HG02885 (cell line): ENCODE measurements around the gene MSRB3.
"Not testable (repeated sequence)": the region's sequence is repeated elsewhere in the genome, so short reads cannot be mapped to it uniquely, and the experiment has no call there.

ENCODE experiments used
- ATAC-seq: cut with Tn5 transposase; IDR thresholded peaks from one replicate; pipeline ENCODE4 v1.9.1; 2021; ENCODE audit warnings: mild to moderate bottlenecking; ENCODE audit not compliant: unreplicated experiment, poor library complexity

Gene MSRB3

DNA sequence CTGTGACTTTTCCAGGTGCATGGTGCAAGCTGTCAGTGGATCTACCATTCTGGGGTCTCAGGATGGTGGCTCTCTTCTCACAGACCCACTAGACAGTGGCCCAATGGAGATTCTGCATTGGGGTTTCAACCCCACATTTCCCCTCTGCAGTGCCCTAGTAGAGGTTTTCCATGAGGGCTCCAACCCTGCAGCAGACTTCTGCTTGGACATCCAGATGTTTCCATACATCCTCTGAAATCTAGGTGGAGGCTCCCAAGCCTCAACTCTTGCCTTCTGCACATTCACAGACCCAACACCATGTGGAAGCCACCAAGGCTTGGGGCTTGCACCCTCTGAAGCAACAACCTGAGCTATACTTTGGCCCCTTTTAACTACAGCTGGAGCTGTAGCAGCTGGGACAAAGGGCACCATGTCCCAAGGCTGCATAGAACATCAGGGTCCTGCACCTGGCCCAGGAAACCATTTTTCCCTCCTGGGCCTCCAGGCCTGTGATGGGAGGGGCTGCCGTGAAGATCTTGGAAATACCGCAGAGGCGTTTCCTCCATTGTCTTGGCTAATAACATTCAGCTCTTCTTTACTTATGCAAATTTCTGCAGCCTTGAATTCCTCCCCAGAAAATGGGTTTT lies 205.5 kb downstream of the MSRB3 start:
- ATAC-seq, result not testable (repeated sequence)

DNA sequence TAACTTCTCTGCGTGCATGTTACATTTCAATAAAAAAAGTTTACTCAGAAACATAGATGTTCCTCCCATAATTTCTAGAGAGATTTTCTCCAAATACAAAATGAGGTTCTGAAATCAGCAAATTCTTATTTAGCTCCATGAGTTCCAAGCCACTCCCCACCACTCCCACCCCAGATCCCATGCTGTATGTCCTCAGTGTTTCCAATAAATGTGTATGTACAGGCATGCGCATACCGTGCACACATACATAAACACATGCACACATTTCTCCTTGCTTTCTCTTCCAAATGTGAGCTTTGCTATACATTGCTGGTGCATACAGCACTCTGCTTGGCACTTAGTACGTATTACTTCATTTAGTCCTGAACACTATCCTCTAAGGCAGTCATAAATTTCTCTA lies 209.7 kb downstream of the MSRB3 start:
- ATAC-seq, result no peak

DNA sequence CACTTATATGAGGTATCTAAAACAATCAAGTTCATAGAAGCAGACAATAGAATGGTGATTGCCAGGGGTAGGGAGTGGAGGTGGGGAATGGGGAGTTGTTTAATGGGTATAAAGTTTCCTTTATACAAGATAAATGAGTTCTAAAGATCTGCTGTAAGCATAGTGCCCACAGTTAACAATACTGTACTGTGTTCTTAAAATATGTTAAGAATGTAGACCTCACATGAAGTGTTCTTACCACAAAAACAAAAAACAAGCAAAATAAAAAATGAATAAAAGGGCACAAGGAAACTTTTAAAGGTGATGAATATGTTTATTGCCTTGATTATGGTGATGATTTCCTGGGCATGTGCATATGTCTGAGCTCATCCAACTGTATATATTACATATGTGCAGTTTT lies 211.8 kb downstream of the MSRB3 start:
- ATAC-seq, result no peak

DNA sequence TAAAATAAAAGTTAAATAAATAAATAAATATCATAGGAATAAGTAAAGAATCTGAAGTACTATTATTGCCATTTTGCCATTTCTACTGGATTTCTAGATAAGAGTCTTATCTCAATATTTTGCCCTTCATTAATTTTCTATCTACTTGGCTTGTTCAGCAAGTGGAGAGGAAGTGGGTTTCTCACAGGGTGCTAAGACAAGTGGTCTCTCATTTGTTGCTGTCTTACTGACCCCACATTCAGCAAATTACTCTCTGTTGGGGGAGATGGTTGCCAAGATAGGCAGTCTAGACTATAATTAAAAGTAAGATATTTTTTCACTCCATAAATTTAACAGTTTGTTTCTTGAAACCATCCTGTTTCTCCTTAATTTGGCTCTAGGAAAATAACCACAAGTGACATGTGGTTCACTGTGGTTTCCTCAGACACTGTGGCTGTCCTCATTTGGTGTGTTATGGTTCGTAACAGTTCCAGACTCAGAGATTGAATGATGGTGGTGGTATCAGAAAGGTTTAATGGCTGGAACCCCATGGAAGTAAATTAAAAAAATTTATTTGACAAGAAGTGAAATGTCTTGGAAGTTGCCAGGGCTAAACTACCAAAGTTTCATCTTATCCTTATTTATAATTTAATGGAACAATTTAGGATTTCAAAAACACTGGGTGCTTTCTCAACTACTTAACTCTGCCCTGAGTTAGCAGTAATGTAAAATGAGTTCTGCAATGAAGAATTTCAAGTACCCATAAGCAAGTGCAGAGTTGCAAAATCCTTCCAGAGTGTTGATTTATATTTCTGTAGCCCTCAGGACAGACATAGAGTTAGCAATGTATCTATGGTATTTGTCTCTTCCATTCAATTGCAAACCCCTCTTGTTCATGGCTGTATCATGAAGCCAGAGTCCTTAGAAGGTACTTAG lies 214.8 kb downstream of the MSRB3 start:
- no peak for ATAC-seq

DNA sequence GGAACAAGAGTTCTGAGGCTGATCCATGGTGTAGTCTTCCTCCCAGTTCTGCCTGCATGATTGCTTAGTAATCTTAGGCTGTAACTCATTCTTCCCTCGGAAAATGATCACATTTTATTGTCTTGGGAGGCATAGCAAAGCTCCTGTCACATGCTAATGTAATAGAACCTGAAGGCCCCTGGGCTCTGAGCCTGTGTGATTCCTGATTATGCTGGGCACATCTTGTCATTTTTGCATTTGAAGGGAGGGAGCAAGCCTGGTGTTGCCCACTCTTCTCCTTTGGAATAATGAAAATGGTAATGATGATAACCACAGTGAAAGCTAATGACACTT lies 215.4 kb downstream of the MSRB3 start:
- ATAC-seq, result no peak

DNA sequence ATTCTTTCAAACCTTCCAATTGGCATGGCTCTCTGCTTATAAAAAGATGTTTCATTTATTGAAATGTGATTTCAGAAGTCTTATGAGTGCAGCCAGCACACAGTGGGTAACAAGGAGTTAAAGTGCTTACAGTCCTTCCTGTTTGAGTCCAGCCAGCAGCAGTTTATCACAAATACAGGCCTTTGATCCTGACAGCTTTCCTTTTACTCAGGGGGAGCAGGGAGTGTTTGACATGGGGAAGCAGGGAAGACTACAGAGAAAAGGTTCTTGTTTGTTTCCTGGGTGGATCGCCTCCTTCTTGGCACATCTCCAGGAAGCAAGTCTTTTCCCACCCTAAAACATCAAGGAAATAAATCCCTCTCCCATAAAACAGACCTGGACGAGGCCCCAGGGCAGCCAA lies 216.1 kb downstream of the MSRB3 start:
- ATAC-seq, result no peak

DNA sequence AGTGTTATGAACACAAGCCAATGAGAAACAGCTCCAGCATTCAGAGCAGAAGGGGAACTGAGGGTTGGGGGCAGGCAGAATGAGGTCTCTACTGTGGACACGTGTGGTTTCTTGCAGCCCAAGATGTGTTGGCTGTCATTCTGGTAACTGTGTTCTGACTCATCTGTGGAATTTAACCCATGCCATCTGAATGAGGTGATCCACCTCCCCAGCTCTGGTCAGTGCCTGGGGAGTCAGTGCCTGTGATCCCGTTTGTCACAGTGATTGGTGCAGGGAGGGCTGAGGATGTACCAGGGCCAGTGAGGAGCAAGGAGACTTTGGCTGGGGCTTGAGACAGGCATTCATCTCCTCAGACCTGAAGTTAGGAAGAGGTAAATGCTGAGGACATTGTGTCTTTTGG lies 216.8 kb downstream of the MSRB3 start:
- ATAC-seq, result no peak

DNA sequence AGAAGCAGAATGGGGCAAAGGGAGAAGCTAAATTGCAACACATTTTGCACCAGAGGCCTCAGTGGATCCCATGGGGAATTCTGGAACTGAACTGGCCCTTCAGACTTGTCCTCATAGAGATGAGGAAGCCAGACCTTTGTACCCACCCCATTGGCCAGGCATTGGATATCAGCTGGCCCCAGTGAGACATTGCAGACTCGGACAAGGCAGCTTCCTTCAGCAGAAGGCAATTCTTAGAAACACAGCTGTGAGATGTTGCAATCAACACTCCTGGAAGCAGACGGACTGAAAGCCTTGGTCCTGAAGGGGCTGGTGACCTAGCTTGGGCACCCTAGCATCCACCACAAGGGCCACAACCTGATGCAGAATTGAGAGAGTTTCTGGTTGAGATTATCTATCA lies 218.1 kb downstream of the MSRB3 start:
- no peak for ATAC-seq

DNA sequence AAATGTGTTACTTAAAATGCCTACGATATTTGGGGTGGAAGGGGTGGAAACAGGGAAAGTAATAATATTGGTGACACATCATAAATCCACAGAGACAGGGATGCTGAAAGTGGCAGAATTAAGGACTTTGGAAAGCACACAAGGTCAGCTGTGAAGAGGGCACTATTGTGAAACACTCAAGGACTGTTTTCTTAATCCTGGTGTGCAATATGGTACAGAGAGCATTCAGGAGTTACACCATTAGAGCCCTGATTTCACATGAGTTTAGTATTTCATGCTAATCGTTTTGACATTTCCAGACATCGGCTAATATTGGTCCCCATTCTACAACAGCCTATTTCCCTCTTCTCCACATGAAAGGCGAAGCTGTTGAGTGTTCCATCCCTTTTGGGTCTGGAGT lies 219.2 kb downstream of the MSRB3 start:
- ATAC-seq, result no peak

DNA sequence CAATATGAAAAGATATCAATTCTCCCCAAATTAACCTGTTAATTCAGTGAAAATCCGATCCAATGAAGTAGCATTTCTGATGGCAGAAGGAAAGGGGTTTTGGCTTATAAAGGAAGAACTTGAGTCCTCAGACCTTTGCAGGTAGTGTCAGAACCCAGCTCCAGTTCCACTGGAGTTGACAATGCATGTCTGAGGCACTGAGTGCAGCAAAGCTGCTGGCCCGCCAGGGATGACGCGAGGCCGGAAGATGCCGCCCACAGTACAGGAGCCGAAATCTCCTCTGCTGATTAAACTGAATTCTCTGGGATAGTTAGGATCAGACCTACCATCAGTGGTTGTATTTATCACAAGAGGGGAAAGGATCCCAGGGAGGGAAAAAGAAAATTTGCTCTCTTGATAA lies 220.7 kb downstream of the MSRB3 start:
- ATAC-seq, result no peak

DNA sequence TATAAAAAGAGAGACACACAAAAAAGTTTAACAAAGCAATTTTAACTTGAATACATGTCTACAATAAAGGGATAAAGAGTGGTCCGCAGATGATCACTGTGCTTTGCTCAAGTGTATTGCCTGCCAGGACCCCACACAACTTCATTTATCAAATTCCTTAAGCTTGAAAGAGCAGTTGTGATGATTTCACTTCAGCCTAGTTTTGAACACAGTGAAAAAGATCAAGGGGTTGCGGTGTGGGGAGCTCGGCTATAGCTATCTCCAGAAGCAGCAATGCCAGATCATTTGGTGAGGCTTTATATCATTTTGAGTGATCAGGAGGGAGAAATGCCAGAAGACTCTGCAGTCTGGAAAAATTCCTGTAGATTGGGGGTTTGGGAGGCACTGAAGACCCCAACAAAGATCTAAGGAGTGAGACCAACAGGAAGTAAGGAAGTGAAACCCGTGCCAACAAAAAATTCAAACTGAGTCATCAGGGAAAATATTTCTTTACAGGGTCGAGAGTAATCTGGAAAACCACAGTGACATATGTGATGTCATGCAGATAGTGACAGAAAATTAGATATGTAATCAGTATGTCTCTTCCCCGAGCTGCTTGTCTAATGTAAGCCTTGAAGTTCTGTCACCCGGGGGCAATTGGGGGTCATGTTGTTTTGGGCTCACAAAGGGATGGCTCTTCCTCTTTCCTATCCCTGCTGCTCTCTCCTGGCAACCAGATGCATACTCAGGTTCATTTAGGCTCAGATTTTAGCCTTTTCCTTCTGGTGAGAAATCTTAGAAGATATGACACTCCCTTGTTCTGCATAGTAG lies 221.8 kb downstream of the MSRB3 start:
- no peak for ATAC-seq

DNA sequence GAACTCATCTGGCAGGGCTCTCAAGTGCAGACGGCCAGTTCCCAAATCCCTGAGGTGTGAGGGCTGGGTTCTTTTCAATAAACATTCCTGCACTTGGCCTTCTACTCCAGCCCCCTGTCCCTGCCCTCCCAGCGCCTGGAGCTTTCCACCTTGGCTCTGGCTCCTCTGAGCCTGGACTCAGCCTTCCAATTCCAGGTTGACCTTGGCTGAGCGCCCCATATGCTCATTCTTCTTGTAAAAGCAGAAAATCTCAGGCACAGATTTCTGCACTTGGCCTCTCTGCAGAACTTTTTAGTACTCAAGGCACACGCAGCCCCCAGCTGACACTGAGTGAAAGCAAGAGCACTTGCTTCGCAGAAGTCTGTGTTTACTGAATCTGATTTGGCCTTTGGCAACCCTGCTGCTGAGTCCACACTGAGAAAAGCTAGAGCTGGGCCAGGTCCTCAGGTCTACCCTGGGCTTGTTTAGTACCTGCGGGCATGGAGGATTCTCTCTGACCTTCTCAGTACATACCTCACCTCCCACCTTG lies 222.7 kb downstream of the MSRB3 start:
- no peak for ATAC-seq

DNA sequence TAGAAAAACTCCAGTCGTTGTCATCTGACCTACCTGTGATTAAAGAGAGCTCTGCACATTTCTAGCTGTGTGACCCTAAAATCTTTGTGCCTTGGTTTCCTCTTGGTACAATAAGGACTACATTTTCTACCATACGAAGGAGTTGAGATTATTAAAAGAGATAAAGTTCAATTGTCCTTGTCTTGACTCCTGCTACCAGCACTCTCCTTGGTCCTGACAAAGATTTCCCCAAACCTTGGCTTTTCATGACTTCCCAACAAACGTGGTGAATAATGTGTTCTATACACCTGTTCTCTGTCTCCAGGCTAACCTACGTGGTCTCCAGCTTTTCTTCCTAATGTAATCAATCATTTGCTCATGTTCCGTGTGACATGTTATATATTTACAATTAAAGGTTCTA lies 223.5 kb downstream of the MSRB3 start:
- no peak for ATAC-seq

DNA sequence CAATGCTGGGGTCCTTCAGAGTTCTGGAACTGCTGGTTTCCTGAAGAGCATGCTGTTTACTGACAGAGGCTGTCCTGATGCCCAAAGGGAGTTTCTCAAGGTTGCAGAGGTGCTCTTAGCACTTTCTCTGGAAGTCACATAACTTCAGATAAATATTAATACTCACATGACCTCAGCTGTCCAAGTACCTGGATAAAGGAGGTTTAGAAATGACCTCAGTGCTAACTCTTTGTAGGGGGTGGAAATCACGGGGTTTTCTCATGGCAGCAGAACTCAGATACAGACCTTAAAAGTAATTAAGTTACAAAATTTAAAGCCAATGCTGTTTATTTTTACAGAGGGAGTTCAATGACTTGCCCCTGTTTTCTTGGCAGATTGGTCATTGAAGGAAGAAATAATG lies 225.9 kb downstream of the MSRB3 start:
- no peak for ATAC-seq

DNA sequence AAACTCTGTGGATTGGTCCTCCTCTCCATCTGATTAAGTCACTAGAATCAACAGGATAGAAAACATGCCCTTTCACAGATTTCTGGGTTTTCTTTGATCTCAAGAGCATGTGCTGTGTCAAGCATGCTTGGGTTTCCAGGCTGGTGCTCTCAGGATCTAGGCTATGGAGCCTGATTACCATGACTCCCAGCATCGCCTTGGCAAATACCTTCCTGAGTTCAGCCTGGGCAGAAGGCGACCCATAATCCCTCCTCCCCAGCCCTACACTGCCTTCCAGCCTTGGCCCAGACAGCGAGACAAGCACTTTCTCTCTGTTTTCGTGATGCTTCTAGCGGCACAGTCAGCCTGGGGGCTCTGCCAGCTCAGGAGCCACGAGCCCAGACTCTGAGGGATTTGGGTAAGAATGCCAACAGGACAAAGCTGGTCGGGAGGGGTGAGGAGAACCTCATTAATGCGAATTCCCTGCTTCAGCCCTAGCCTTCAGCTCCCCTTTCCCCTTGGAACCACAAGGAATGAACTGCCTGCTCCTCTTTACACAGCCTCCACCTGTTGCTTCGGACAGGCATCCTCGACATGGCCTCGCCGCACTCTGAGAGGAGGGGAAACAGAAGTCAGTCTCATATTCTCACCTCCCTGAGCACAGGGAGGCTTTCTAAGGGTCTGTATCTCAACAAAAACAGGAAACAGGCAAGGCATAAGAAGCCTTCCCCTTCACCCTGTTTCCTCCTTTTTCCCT lies 227.1 kb downstream of the MSRB3 start:
- ATAC-seq, result no peak

DNA sequence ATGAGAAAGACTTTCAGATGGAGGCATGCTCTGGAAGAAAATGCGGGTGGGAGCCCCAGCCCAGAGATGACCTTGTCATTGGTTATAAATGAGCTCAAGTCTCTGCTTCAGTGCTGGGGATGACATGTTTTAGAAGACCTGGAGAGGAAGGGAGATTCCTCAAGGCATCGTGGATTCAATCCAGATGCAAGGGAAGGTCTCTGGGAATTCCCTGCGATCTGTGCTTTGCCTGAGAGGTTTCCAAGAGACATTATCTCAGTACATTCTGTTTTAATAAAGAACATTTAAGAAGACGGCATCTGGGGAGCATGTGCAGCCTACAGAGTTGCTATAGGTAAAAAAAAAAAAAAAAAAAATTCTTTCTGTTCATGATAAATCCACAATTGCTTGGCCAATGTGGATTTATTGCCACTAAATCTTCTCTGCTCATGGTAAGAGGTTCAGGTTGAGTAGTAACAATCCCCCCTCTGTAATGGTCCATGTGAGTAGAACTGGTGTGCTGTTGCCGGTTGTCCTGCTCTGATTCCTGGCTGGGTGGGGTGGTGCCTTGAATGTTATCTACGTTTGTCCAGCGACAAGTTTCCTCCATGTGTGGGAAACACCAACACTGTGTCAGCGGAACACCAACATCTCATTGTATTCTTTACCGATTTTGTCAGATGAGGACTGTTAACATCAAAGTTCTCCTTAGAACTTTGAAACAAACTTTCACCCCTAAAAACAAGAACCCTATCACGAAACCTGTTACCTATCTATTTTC lies 230.0 kb downstream of the MSRB3 start:
- no peak for ATAC-seq

DNA sequence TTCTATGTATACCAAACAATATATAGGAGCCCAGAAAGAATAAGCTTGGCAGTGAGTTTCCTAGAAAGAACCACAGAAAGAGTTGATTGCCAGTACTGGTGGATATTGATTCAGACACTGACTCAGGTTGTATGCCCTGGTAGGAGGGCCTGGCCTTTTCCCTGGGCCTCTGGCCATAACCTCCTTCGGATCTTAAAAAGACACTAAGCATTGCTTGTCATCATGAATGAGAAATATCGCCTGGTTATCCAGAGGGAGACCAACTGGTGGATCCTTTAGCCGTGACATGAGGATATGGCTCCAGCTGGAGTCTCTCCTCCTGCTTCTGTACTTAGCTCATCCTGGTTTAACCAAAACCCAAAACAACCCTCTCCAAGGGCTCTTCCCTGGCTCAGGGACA lies 231.5 kb downstream of the MSRB3 start:
- no peak for ATAC-seq

DNA sequence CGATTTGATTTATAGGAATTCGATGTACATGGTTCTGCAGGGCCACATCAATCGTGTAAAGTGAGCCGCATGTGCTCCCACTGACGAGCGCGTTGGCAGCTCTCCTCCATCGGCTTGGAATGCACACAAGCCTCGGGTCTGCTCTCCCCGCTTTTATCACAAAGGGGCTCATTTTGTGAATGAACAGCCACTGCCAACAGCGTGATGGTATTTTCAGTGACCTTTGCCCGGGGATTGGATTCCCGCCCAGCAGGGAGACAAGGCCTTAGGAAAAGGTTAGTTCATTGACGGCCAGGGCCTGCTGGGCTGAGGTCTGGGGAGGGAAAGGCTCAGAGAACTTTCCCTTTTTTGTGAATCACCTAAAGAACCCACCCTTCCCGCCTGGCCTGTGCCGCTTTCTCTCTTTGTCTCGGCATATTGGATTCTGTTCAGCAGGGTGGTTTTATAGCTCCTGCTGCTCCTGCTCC lies 232.1 kb downstream of the MSRB3 start:
- ATAC-seq, result no peak

DNA sequence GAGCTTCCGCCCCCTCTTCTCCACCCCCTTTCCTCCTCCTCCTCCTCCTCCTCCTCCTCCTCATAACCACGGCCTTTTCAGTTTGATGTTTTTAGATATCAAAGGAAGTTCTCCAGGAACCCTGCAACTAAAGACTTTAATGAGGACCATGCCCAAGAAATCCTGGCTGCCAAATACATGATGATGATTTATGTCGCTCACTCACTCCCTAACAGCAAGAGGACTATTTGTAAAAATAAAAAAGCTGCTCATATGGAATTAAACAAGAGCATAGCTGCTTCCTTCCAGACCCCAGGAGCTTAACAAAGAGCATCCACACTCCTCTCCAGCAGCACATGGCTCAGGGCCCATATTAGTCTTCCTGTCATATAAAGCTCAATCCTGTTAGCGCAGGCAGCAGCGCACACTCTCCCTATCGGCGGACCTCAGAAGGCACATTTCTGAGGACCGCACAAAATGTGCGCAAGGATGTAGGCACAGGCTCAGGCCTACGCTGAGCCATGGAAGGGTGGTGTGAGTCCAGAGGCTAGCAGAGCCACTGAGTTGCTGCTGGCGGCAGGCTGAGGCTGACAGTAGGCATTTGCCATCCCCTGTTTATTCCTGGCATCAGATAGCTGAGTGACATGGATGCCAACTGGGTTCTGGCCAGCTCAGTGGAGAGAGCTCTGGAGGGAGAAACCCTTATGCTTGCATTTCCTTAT lies 232.8 kb downstream of the MSRB3 start:
- no peak for ATAC-seq
